HG03565 (cell line): ENCODE results near the gene RAC2.

ENCODE experiments used
- ATAC-seq: cut with Tn5 transposase; IDR thresholded peaks from one replicate; pipeline ENCODE4 v1.9.1; 2021; ENCODE audit warnings: mild to moderate bottlenecking, moderate library complexity; ENCODE audit not compliant: unreplicated experiment

Gene RAC2

DNA sequence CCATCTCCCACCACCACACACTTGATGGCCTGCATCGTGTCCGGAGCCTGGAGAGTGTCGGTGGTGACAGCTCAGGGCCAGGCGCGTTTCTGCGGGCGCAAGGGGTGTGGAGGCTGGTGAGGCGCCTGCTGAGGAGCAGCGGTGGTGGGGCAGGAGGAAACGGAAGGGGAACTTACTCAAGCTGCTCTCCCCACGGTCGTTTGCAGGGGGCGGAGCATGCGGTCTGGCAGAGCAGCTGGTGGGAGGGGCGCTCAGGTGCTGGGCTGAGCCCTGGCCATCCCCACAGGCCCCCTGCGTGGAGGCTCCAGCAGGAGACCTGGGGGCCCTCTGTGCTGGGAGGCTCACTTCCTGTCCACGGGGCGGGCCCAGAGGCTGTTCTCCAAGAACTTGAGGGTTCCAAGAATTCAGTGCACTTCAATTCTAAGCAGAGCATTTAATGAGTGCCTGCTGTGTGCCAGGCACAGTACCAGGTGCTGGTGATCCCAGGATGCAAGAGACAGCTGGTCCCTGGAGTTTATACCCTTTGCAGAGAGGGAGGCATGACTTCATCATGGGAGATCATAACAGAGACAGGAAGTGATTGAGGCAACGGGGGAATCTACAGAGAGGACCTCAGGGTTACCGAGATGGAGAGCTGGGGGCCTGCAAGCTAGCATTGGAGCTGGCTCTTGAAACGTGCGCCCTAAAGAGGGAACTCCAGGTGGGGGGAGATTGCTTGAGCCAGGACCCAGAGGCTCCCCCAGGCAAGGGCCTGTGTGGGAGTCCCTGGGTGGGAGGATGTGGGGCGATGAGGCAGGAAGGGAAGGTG lies at the start of gene RAC2:
Gene RAC2, minus strand, starts transcription at position 156 of the 808 bp plus-strand sequence. Its CDS starts 121 bp downstream, at position 35.
- no peak for ATAC-seq

DNA sequence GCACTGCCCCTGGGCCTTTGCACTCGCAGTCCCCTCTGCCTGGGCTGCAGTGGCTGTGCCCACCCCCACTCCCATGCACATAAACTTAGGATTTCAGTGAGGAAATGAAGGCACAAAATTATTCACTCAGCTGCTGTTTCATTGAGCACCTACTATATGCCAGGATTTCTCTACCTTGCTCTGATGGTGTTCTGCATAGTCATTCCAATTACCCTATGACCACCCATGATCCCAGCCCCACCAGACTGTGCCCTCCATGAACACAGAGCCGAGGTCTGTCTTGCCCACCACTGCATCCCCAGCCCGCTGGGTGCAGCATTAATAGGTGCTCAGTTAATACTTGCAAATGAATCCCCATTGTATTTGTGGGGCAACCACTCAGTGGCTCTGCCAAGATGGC lies 49.1 kb upstream of the RAC2 start:
- no peak for ATAC-seq

DNA sequence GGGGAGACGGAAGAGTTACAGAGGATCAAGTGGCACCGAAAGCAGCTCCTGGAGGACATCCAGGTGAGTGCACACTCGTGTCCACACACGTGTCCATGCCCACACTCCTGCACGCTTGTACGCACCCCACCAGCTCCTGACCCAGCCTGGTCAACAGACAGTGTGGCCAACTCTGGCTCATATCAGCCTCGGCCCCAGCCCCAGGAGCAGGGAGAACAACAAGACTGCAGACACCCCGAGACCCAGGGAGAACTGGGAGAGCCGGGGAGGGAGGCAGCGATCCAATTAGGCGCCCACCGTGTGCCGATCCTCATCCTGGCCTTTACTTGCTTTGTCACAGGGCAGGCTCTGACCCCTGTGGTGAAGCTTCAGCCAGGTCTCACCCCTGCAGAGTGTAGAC lies 48.6 kb upstream of the RAC2 start:
- no peak for ATAC-seq

DNA sequence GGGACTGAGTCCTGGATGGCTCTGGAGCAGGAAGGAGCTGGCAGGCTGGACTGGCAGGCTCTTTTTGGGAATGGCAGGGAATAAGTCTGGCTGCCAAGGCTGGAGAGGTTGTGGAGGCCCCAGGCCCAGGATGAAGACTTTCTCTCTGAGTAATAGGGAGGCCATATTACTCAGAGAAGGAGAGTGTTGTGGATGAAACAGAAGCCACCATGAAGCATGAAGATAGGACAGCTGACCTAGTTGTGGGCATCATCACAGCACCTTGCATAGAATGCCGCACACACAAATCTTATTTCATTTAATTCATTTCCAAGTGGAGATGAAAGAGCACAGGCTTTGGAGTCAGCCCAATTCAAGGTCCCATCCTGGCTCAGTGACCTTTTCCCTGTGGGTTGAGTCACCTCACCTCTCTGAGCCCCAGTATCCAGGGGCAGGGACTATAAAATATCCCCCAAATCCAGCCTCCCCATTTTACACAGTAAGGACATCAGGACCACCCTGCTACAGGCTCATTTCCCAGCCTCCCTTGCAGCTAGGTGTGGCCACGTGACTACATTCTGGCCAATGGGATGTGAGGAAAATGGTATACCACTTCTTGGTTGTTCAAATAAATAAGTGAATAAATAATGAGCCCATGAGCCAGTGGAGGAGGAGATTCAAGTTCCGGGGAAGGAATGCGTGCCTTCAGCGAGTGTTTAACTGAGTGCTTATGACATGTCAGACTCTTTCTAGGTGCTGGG lies 47.7 kb upstream of the RAC2 start:
- no peak for ATAC-seq

DNA sequence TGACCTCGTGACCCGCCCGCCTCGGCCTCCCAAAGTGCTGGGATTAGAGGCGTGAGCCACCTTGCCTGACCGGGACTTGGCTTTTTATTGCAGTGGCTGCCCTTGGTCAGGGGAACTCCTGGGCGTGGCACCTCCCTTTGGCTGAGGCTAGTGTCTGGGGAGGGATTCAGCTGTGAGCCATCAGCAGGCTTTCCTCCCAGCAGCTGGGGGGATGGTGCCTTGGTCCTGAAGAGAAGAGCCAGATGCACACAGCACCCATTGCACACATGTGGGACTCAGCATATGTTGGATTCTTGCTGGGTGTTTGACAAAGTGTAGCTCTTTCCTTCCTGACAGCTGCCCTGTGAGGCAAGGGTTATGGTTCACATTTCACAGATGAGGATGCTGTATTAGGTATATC lies 46.7 kb upstream of the RAC2 start:
- no peak for ATAC-seq

DNA sequence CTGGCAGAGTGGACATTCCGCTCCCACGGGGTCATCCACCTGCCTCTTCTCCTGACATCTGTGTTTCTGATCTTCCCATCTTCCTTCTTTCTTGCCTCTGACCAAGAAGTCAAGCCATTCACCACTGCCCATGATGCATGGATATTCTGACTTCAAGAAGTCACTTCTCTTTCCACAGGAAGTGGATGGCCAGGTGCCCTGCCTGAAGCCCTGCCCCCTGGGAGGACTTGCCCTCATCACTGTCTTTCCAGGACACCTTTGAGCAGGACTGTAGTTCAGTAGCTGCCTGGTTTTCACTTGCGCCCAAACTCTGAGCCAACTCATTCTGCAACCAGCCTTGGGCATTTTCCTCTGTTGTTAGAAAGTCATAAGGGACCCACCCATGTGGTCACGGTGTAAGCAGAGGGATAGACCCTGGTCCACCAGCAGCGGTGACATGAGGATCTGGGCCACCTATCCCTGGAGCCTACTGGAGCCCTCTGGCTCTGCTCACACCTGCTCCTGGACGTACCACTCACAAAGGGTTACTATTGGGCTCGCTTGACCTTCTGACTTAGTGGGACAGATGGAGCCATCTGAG lies 45.2 kb upstream of the RAC2 start:
- ATAC-seq: no peak

DNA sequence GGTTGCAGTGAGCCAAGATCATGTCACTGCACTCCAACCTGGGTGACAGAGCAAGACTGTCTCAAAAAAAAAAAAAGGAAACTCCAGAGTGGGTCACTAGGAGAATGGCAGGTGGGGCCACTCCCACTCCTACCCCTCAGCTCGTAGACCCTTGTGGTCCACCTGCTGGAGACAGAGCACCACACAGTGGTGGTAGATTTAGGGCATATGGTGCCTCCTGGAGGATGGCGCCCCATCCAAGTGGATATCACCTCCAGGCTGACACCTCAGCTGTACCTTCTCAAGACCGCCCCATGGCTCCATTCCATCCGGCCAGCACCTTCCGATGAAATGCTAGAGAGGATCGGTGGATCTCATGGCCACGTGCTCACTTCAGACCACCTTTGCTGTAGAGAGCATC lies 44.5 kb upstream of the RAC2 start:
- no peak for ATAC-seq

DNA sequence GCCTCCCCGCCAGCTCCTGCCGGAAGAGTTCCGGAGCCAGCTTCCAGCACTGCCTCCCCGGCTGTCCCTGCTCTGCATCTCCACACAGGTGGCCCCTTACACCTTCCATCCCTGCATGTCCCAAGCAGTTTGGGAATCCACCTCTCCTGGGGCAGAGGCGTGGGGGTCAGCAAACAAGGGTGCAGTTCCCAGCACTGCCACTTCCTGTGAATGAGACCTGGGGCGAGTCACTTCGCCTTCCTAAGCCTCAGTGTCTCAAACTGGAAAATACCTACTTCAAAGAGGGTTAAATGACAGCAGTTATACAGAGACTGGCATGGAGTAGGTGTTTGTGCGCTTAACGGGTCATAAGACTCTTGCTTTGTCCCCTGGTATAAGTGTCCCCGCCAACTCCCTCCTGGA lies 43.5 kb upstream of the RAC2 start:
- no peak for ATAC-seq

DNA sequence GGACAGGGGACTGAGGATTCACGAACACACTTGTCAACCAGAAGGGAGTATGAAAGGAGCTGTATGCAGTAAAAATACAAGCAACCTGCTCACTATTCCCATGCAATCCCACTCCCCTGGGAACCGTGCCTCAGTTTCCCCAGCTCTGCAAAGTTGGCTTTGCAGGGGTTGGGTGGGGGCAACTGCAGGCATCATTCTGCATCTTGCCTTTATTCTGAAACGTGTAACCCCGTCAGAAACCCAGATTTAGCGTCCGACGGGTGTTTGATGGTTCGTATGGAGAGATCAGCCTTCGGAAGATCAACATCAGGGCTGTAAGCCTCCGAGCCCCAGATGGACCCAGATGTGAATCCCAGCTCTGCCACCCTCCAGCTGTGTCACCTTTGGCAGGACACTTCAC lies 41.9 kb upstream of the RAC2 start:
- no peak for ATAC-seq

DNA sequence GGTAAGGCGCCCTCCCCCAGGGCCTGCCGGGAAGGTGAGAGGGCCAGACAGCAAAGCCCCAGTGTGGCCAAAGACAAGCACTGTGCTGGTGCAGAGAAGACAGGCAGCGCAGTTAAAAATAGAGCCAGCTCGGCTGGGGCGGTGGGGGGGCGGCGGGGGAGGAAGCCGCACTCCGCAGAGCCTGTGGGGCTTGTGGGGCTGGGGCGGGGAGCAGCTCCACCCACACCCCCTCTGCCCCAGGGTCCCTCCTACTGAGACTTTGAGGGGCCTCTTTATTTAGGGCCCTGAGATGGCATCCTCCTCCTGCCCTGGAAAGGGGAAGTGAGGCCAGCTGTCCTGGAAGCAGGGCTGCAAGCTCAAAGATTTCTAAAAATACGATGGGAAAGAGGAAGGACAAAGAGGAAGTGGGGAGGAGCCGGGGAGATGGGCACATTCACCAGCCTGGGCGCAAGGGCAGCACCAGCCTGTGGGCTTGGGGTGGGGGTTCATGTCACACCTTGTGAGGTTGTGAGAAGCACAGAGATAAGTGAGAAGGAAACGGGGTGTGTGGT lies 40.8 kb upstream of the RAC2 start:
- ATAC-seq: no peak

DNA sequence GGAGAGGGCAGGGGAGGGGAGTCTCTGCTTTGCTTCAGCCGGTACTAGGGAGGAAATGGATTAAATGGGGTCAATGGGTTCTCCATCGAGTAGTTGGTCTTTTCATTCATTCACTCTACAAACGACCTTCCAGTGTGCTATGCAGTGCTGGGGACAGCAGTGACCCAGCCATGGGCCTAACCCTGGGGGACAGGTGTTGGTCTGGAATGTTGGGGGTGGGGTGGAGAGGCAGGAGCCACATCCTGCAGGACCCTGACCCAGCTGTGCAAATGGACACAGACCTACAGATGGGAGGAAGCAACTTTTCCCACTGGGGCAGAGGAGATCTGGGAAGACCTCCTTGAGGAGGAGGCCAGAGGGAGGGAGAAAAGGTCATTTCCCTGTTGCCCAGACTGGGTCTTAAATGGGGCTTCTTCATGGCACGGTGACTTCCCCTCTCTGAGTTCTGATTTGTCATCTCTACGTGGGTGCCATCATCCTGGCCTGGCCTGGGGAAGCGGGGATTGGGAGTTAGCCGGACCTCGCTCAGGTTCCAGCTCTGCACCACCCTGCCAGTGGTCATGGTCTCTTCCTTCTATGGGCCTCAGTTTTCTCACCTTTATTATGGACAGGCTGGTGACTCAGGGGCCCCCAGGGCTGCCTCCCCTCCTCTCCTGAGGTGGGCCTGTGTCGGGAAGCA lies 40.2 kb upstream of the RAC2 start:
- no peak for ATAC-seq

DNA sequence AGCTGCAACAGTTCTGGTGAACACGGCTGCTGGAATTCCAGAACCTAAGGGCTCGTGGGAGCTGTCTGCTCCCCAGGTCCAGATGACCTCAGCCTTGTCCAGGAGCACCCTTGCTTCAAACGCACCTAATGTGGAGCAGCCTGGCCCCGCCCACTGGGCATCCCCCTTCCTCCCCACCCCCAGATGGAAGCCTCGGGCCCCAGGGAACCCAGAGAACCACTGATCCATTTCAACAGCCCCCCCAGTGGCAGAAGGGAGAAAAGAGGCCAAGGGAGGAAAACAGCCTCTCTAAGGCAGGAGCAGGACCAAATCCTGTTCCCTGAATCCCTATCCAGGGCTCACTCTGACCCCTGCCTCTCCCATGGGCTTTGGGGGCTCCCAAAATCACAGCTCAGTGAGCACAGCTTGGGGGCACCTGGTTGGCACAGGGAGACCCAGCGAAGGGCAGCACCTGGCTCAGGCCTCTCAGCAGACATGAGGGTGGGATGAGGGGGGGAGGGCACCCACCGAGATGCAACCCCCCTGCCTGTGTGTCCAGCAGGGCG lies 39.4 kb upstream of the RAC2 start:
- no peak for ATAC-seq

DNA sequence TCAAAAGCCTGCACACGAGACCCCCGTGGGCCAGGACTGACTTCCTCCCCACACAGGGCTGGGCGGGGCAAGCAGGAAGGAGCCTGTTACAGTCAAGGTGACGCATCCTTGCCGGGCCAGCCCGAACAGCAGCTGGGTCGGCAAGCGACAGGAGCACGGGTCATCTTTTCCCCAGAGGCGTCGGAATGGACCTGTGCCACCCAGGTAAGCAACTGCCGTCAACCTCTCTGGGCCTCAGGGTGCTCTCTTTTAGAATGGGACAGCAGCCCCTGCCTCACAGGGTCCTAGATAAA lies 38.3 kb upstream of the RAC2 start, which contains the start of gene CYTH4:
Gene CYTH4, plus strand, starts transcription at position 124 of the 293 bp plus-strand sequence. Its CDS starts 62 bp downstream, at position 186.
- no peak for ATAC-seq

DNA sequence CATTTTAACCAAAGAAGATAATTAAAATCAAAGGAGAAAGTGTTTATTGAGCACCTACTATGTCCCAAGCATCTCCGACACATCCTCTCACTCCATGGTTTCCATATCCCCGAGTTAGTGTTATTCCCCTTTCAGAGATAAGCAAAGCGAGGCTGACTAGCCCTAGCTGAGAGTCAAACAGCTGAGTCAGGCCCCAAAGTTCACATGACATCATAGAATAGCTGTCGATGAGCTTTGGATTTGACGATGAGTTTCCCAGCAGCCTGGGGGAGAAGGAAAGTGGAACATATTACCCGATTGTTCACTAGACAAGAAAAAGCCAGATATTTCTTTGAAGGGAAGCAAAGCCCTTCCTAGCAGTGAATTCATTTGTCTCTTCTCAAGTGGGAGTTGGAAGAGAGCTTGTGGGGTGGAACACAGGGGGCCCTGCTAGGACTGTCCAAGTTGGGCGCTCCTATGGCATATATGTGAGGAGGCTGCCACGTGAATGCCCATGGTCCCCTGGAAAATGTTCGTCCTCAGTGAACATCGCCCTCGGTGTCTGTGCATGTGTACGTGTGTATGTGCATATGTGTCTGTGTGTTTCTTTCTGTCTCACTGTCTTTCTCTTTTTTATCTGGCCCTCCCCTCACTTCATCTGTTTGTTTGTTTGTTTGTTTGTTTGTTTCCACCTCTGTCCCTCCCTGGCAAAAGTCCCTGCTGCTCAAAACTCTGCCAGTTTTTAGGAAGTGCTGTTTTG lies 37.7 kb upstream of the RAC2 start:
- no peak for ATAC-seq

DNA sequence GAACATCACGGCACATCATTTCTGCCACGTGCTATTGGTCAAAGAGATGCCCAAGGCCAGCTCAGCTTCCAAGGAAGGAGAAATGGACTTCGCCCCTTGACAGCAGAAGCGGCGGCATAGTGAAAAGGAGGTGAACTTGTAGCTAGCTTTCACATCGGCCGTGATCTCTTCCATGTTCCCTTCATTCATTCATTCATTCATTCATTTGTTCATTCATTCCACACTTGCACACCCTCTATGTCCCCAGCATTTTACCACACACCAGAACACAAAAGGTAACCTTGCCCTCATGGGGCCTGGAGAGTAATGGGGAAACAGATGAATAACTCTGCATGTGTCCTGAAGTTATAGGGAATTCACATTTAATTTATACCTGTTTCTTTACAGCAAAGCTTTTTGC lies 37.1 kb upstream of the RAC2 start:
- no peak for ATAC-seq

DNA sequence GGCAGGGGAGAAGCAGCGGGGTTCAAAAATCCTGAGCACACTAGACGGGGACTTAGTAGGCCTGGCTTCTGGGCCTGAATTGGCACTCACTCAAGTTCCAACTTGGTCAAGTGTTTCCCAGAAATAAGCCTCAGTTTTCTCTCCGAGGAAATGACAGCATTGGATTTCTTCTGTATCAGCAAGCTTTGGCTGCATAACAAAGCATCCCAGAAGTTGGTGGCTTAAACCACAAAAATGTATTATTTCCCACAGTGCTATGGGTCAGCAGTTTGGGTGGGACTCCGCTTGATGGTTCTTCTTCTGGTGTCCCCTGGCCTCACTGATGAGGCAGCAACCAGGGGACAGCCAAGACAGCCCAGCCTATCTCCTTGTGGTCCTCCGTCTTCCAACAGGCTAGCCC lies 36.6 kb upstream of the RAC2 start:
- ATAC-seq: no peak

DNA sequence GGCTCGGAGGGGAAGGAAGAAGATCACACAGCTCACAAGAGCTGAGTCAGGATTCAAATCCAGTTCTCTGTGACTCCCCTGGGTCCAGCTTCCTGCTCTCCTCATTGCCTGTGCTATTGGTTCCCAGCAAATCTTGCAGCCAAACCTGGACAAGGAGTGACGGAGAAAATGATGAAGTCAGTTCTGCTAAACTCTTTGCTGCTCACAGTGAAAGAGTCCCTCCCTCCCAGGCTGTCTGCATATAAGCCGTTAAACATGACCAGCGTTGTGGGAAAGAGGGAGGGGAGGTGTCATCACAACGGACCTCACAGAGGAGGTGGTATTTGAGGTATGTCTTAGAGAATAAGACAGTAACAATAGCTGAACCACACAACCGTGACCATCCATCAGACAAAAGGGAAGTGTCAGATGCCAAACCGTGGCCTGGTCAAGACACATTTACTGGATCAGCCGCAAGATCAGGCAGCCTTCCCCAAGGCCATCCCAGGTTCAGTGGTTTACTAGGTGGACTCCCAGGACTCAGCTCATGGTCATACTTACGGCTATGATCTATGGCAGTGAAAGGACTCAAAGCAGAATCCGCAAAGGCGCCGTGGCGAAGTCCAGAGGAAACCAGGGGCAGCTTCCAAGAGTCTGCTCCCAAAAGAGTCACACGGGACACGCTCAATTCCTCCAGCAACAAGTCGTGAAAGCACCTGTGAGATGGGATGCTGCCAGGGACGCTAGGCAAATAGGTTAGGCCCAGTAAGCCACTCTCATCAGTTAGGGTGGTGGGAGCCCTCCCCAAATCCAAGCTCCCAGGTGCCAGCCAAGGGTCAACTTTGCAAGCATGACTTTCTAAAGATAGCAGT lies 35.5 kb upstream of the RAC2 start:
- ATAC-seq: no peak

DNA sequence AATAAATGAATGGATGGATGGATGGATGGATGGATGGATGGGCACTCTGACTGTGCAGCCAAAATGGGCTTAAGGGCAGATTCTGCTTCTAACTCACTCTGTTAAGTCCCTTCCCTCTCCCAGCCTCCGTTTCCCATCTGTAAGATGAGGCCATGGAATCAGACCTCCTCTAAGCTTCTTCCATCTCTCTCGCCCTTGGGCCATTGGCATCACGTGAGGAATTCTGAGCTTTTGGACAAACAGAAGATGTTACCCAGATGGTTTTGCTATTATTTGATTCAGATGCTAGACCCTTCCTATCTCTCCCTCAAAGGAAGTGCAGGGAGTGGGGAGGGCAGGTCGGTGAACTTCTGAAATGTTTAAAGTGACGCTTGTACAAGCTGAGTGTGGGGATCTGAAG lies 34.2 kb upstream of the RAC2 start:
- no peak for ATAC-seq

DNA sequence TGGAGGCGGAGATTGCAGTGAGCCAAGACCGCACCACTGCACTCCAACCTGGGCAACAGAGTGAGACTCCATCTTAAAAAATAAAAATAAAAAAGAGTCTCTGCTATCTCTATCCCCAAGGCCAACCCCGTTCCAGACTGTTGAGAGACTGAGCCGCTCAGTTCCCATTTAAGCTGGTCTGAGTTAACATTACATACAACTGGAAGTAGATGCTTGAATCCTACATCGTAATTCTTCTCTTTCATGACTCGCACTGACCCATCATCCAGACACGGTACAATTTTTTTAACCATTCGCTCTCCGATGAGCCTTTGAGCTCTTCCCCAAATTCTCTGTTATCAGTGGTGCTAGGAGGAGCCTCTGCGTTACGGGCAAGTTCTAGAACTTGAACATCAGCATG lies 33.3 kb upstream of the RAC2 start:
- ATAC-seq: no peak
